IPS-15b (cell line): ENCODE measurements around the gene SCAMP2.

Source experiments
- H3K27me3 ChIP-seq: one replicate; pipeline ENCODE4 v1.6.1; 2013; ENCODE audit warnings: low read length; ENCODE audit not compliant: control insufficient read depth, insufficient read depth
- H3K36me3 ChIP-seq: one replicate; pipeline ENCODE4 v1.6.1; 2013; ENCODE audit warnings: low read length; ENCODE audit not compliant: control insufficient read depth, insufficient read depth
- H3K4me1 ChIP-seq: one replicate; pipeline ENCODE4 v1.6.1; 2013; ENCODE audit warnings: mild to moderate bottlenecking, low read length; ENCODE audit not compliant: control insufficient read depth, insufficient read depth
- H3K4me3 ChIP-seq: one replicate; pipeline ENCODE4 v1.5.1; 2013; ENCODE audit warnings: low read depth, low read length
- H3K9ac ChIP-seq: one replicate; pipeline ENCODE4 v1.6.1; 2013; ENCODE audit warnings: low read depth, mild to moderate bottlenecking, low read length
- H3K9me3 ChIP-seq: one replicate; pipeline ENCODE4 v1.6.1; 2013; ENCODE audit warnings: mild to moderate bottlenecking, low read length; ENCODE audit not compliant: control insufficient read depth, insufficient read depth

The SCAMP2 gene

DNA sequence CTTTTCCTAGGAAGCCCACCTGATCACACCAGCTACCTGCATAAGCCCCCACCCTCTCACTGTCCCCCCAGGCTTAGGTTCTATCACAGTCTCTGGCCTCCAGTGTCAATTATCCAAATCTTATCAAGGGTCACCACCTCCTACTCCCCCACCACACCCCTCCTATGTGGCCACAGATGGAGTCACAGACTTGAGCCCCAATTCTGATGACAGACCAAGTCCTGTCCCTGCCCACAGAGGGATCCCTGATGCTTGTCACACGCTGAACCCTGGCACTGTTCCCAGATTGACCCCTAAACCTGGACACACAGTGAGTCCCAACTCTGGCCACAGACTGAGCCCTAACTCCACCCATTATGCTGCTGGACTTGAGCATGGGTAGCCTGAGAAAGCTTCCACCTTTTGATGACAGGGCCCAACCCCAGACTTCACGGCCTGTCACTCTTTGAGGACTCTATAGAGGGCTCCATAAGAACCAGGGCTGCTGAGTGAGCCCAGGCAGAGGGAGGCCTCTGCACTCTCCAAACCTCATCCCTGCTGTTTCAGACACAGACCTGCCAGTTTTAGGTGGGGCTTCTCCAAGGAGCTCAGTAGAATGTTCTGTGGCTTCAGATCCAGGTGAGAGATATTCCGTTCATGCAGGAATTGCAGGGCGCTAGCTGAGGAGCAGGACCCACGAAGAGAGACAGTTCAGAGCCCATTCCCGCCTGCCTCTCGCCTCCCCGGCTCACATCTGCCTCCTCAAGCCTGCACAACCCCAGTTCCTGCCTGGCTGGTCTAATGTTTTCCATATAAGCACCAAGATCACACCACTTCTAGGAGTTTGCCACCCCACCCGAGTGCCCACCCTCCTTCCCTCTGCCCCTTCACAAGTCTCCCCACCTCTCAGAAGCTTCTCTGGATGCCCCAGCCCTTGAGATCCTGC is 32.1 kb downstream of the SCAMP2 start:
- Histone ChIP-seq H3K4me3 (no peak overlapping the region), H3K4me1 (peaks cover 3% of the 10 kb centered on the region), H3K9ac (no peak overlapping the region), H3K36me3 (peaks cover 16% of the 10 kb centered on the region), H3K27me3 (no peaks in the 10 kb centered on the region), H3K9me3 (no peaks in the 10 kb centered on the region)

DNA sequence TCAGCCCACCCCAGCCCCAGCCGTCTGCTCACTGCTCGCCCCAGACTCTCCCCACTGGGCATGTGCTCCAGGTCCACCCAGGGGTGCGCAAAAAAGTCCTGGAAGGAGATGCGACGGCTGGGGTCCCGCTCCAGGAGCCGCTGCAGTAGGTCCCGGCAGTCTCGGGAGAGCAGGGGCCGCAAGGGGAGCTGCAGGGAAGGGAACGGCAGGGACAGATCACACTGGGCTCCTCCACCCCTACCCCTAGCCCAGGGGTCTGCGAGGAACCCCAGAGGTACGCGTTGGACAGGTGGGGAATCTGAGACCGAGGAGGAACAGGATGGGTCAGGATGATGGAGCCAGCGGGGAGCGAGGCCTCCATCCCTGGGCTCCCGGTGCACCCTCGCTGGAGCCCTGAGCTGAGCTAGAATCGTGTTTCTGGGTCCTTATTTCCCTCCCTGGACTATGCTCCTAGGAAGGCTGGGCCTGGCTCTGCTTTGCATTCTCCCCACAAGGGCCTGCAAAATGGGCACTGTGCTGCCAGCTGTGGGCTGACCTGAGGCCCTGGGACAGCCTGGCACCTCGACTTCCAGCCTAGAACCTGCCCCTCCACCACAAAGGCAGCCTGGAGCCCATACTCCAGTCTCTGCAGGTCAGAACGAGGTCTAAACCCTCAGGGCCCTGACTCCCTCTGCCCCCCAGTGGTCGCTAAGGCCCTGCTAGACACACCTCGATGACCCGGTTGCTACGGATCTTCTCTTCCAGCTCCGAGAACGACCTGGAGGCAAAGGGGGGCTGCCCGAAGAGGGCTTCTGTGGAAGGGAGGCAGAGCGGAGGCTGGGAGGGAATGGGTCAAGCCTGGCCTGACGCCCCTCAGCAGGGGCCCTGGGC is 33.4 kb downstream of the SCAMP2 start:
- H3K4me1 ChIP-seq = peaks cover 5% of the 10 kb centered on the region

DNA sequence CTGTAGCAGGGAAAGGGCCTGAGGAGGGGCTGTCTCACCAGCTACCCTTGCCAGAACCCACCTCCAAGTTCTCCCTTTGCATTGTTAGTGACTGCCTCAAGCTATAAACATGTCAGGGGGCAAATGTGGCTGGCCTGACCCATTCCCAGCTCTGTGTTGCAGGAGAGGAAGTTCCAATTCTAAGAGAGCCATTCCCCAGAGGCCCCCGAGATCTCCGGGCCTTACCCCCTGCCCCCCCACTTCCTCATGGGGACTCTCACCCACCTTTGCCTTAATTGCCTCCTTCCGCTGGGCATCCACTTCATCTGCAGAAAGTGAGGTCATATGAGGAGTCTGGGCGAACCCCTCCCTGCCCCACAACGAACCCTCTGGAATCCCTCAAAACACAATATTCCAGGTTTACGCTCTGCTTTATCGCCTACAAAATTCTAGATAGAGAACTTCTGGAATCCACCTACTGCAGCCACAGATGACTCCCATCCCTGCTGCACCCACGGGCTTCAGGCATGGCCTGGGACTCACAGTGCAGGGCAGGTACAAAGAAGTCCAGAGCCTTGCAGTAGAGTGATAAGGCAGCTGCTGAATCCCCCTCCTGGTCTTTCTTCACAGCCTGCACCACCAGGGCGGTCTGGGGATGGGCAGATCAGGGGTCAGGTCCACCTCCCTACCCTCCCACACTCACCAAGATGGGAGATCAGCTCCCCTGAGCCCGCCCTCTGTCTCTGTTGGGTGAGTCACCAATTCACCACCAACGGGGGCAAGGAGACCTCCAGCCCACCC is 34.2 kb downstream of the SCAMP2 start:
- peaks cover 12% of the 10 kb centered on the region for H3K36me3 ChIP-seq
- no peak overlapping the region for H3K4me3 ChIP-seq
- no peak overlapping the region for H3K9ac ChIP-seq
- no peaks in the 10 kb centered on the region for H3K27me3 ChIP-seq
- H3K4me1 ChIP-seq = peaks cover 3% of the 10 kb centered on the region
- H3K9me3 ChIP-seq = no peaks in the 10 kb centered on the region

More for the DNA sequence above, 33.4 kb downstream of the SCAMP2 start:
- H3K9me3 ChIP-seq = no peaks in the 10 kb centered on the region
- peaks cover 14% of the 10 kb centered on the region for H3K36me3 ChIP-seq
- H3K27me3 ChIP-seq = no peaks in the 10 kb centered on the region
- H3K9ac ChIP-seq = peak overlapping the region; percentile 37
- no peak overlapping the region for H3K4me3 ChIP-seq

DNA sequence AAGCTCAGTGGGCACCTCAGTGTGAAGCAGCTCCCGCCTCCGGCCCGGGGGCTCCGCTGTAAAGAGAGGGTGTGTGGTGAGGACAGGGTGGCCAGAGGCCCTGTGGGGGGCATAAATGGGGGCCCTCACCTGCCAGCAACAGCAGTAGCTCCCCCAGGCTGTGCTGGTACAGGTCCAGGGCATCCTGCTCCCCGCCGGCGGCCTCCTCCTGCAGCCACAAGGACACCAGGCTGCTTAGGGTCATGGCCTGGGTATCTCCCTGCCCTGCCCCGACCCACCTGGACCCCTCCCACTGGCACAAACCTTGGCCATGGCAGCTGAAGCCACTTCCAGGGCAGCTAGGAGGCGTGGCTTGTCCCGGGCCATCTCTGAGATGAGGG is 35.0 kb downstream of the SCAMP2 start:
- Histone ChIP-seq H3K9ac (no peak overlapping the region), H3K36me3 (peaks cover 12% of the 10 kb centered on the region), H3K9me3 (no peaks in the 10 kb centered on the region), H3K27me3 (no peaks in the 10 kb centered on the region), H3K4me1 (peaks cover 3% of the 10 kb centered on the region), H3K4me3 (no peak overlapping the region)

DNA sequence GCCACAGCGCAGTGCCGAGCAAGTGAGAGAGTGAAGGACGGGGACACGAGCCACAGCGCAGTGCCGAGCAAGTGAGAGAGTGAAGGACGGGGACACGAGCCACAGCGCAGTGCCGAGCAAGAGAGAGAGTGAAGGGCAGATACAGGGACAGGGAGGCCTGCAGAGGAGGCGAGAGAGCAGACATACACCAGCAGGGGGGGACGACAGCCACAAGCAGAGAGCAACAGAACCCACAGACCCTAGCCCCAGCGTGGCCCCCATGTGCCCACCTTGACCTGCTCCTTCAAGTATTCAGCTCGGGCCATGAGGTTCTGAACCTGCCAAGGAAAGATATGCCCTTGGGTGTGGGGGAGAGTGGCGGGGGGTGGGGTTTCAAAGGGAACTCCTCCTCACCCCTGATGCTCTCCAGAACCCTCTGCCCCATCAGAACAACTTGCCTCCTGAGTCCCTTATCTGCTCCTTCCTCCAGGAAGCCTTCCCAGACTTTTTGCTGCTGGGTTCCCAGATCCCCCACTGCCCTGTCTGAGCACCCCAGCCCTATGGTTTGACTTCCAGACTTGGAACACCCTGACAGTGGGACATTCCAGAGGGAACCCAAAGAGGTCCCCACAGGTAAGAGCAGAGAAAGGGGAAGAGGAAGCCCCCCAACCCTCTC is 35.6 kb downstream of the SCAMP2 start:
- no peaks in the 10 kb centered on the region for H3K9me3 ChIP-seq
- peaks cover 12% of the 10 kb centered on the region for H3K36me3 ChIP-seq
- H3K4me1 ChIP-seq = peaks cover 3% of the 10 kb centered on the region
- no peak overlapping the region for H3K4me3 ChIP-seq
- no peak overlapping the region for H3K9ac ChIP-seq
- H3K27me3 ChIP-seq = no peaks in the 10 kb centered on the region

DNA sequence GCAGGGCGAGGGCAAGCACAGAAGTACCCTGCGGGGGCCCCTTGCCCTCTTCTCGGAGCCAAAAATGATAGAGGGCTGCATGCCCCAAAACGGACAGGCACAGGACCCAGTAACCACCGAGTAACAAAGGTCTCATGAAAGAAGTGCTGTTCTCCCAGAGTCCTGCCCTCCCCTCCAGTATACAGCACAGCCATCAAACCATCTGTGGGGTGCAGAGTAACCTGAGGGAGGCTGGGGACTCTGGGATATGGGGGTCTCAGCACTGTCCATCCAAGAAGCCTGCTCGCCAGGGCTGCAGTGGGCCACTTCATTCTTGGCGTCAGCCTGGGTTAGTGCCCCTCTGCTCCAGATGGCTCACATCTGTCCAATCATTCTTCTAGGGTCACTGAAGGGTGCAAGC is 36.3 kb downstream of the SCAMP2 start:
- Histone ChIP-seq H3K36me3 (peaks cover 12% of the 10 kb centered on the region), H3K4me3 (no peak overlapping the region), H3K4me1 (peaks cover 3% of the 10 kb centered on the region), H3K9ac (no peak overlapping the region), H3K27me3 (no peaks in the 10 kb centered on the region), H3K9me3 (no peaks in the 10 kb centered on the region)

DNA sequence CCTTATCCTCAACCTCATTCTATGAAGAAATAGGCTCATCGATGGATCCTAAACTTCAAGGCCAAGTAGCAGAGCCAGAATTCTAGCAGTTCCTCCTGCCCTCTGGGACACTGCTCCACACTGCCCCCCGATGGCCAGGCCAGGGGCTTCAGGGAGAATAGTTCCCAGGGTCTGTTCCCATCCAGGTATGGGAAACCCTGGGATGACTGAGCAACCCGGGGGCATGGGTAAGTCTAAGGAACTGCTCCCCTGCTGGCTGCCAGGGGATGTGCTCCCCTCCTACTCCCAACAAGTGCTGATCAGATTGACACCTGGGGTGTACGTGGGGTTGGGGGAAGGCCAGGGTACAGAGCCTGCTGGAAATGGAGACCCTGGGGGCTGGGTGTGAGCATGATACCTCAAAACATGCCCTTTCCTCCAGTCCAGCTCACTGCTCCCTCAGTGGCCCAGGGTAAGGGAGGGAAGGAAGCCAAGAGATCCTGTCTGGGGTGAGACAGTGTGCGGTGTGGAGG is 37.8 kb downstream of the SCAMP2 start:
- H3K27me3 ChIP-seq = no peaks in the 10 kb centered on the region
- H3K9me3 ChIP-seq = no peaks in the 10 kb centered on the region
- peaks cover 3% of the 10 kb centered on the region for H3K4me1 ChIP-seq
- H3K4me3 ChIP-seq = no peak overlapping the region
- H3K36me3 ChIP-seq = peaks cover 9% of the 10 kb centered on the region
- H3K9ac ChIP-seq = no peak overlapping the region

DNA sequence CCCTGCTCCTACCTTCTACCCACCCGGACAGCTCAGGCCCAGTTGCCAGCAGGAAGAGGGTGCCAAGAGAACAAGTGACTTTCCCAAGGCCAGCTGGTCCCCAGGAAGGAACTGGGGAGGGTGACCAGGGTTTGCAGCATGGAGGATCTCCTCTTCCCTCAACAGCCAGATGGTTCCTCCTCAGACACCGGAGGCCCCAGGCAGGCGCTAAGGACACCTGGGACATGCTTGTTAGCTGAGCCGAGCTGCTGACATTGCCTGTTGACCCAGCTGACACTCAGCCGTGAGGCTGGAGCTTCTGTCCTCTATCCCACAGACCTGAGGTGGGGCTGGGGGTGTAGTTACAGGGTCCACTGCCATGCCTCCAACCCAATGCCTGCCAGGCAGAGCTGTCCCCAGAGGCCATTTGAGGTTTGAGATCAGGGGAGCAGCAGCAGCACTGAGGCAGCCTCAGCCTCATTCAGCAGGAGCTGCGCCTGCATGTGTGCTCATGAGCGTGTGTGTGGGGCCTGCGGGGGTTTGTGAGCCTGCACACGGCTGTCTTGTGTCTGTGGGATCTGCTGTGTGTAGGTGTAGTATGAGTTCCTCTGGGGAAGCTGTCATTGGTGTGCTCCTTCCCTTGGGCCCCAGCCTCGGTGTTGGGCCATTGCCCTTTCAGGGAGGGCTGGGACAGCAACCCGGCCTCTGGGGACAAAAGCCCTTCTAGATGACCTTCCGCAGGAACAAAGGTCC is 39.6 kb downstream of the SCAMP2 start:
- Histone ChIP-seq H3K4me3 (no peak overlapping the region), H3K9ac (no peak overlapping the region), H3K27me3 (peaks cover 5% of the 10 kb centered on the region), H3K4me1 (peaks cover 3% of the 10 kb centered on the region), H3K9me3 (no peaks in the 10 kb centered on the region), H3K36me3 (peaks cover 3% of the 10 kb centered on the region)

DNA sequence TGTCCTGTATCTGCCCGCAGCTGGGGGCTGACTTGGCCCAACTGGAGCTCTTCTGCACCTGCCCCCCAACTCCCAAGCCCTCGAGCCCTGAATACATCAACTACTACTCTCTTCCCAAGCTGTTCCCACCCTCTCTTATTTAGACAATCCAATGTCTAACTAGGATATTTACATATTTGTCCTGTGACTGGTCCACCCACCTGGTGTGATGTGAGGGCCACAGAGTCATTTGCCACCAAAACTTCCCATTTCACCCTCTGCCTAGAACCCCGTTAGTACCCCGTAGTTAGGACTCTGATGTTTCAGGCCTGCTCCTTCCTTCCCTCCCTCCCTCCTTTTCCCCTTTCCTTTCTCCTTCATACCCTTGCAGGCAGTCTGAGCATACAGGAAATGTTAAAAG is 40.3 kb downstream of the SCAMP2 start:
- Histone ChIP-seq H3K4me3 (no peak overlapping the region), H3K36me3 (no peaks in the 10 kb centered on the region), H3K27me3 (peaks cover 10% of the 10 kb centered on the region), H3K9me3 (no peaks in the 10 kb centered on the region), H3K4me1 (peaks cover 3% of the 10 kb centered on the region), H3K9ac (no peak overlapping the region)

DNA sequence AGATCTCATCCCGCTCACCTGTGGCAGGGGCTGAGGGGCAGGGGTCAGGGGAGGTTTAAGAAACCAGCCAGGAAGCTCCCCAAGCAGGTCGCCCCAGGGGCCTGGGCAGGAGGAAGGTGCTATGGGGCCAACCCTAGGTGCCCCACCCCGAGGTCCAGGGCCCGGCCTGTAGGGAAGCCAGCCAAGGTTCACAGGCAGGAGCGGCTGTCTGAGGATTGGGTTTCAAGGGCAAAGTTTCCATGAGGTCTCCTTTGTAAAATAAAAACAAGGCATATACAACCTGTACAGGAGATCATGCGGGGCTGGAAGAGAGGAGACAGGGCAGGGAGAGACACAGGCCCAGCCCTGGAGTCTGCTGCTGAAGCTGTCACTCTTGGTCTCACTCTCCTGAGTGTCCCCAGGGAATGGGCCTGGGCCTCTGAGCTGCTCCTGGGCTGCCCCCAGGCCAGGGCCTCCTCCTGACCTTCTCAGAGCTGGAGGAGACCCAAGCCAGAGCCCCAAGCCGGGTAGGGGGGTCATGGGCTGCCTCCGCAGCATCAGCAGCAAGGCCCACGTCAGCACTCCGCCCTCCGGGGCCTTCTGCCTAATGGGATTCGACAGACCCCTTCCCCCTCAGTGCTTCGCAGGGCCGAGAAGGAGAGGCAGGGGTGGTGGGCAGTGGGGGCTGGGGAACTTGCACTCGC is 41.2 kb downstream of the SCAMP2 start:
- peaks cover 3% of the 10 kb centered on the region for H3K4me1 ChIP-seq
- H3K9me3 ChIP-seq = no peaks in the 10 kb centered on the region
- no peaks in the 10 kb centered on the region for H3K36me3 ChIP-seq
- peak overlapping the region; percentile 3 for H3K9ac ChIP-seq
- no peak overlapping the region for H3K4me3 ChIP-seq
- peaks cover 18% of the 10 kb centered on the region for H3K27me3 ChIP-seq
